Esophagus (tissue), 2 donors: ENCODE data around the gene BICDL1. TPM values are rescaled to one million over a fixed set of nuclear protein-coding genes. Genes with fewer than 3 reads are reported as not detected.
A peak's percentile ranks its signal among the peaks of the same experiment; 100 is the strongest.

Source experiments
- H3K27ac ChIP-seq, 2 donors: one replicate each; pipeline ENCODE4 v1.5.1; 2013; ENCODE audit warnings: low read depth in 2 of 2, mild to moderate bottlenecking in 2 of 2, inconsistent platforms in 1 of 2, low read length in 1 of 2, moderate library complexity in 1 of 2
- H3K27me3 ChIP-seq, 2 donors: one replicate each; pipeline ENCODE4 v1.6.1; 2013; ENCODE audit warnings: low read length in 2 of 2, control low read depth in 1 of 2, mild to moderate bottlenecking in 1 of 2; ENCODE audit not compliant: insufficient read depth in 2 of 2, control insufficient read depth in 1 of 2
- H3K36me3 ChIP-seq, 2 donors: one replicate each; pipeline ENCODE4 v1.6.1; 2013; ENCODE audit warnings: low read length in 1 of 2; ENCODE audit not compliant: control insufficient read depth in 2 of 2, insufficient read depth in 2 of 2
- H3K4me1 ChIP-seq, 2 donors: one replicate each; pipeline ENCODE4 v1.6.1; 2013; ENCODE audit warnings: low read length in 1 of 2; ENCODE audit not compliant: control insufficient read depth in 2 of 2, insufficient read depth in 2 of 2
- H3K4me3 ChIP-seq, 2 donors: one replicate each; pipeline ENCODE4 v1.5.1; 2013; ENCODE audit warnings: low read length in 2 of 2, mild to moderate bottlenecking in 2 of 2, low read depth in 1 of 2, moderate library complexity in 1 of 2
- H3K9me3 ChIP-seq, 2 donors: one replicate each; pipeline ENCODE4 v1.6.1; 2013; ENCODE audit warnings: mild to moderate bottlenecking in 2 of 2, low read depth in 1 of 2, low read length in 1 of 2, moderate library complexity in 1 of 2; ENCODE audit not compliant: control insufficient read depth in 2 of 2, insufficient read depth in 1 of 2
- WGBS, 2 donors: extraction: QIAGEN DNeasy Blood & Tissue Kit; methylation state at CpG; one replicate each; pipeline ENCODE4 v1.1.7; 2013; 5-methylcytosine and 5-hydroxymethylcytosine counted together
- polyA plus RNA-seq, 2 donors: library from polyadenylated mRNA; stranded (reverse); fragments of 200-250 nt; gene quantifications; one replicate each; pipeline ENCODE4 v1.2.3, GENCODE V29; 2013
- donor health status: healthy with polysubstance abuse.
- donor health status: Bipolar disorder and iron deficiency.

BICDL1 gene
- polyA plus RNA-seq, 2 donors, result 34.5 to 54.7 TPM

- no peaks in the 10 kb centered on the region for H3K27me3 ChIP-seq
- peaks cover 0 to 2% of the 10 kb centered on the region in 2 donors for H3K4me1 ChIP-seq
- H3K36me3 ChIP-seq, result peaks cover 18 to 61% of the 10 kb centered on the region in 2 donors
These were observed 104.7 kb downstream of the BICDL1 start for GRCh38 chr12:120093592-120094355.

GRCh38 chr12:120094485-120094884 lies 105.4 kb downstream of the BICDL1 start:
- Histone ChIP-seq H3K36me3 (peaks cover 18 to 66% of the 10 kb centered on the region in 2 donors), H3K4me3 (no peak overlapping the region), H3K27me3 (no peaks in the 10 kb centered on the region), H3K9me3 (no peaks in the 10 kb centered on the region), H3K4me1 (peaks cover under 1 to 5% of the 10 kb centered on the region in 2 donors), H3K27ac (peak overlapping the region in 1 of 2 donors; percentile 35)
- WGBS, 2 donors, result 63 to 67% methylated on average over 9 of the region's 9 CpGs

More at GRCh38 chr12:120093592-120094355, 104.7 kb downstream of the BICDL1 start:
- H3K27ac ChIP-seq, result no peak overlapping the region
- no peak overlapping the region for H3K4me3 ChIP-seq
- no peaks in the 10 kb centered on the region for H3K9me3 ChIP-seq
- 60 to 62% methylated on average over 17 of the region's 17 CpGs for WGBS, 2 donors

- WGBS, 2 donors, result 92 to 93% methylated on average over 10 to 13 of the region's 13 CpGs
- H3K36me3 ChIP-seq, result peaks cover 18 to 71% of the 10 kb centered on the region in 2 donors
- H3K9me3 ChIP-seq, result no peaks in the 10 kb centered on the region
- H3K27me3 ChIP-seq, result no peaks in the 10 kb centered on the region
- H3K4me3 ChIP-seq, result no peak overlapping the region
- H3K27ac ChIP-seq, result no peak overlapping the region
- H3K4me1 ChIP-seq, result peaks cover 9 to 11% of the 10 kb centered on the region in 2 donors
These were observed 106.3 kb downstream of the BICDL1 start for GRCh38 chr12:120095331-120095730.

- Histone ChIP-seq H3K27ac (no peak overlapping the region), H3K9me3 (no peaks in the 10 kb centered on the region), H3K4me3 (no peak overlapping the region), H3K27me3 (no peaks in the 10 kb centered on the region), H3K4me1 (peaks cover 13 to 15% of the 10 kb centered on the region in 2 donors), H3K36me3 (peaks cover 18 to 71% of the 10 kb centered on the region in 2 donors)
- WGBS, 2 donors, result 78 to 86% methylated on average over 8 of the region's 8 CpGs
These were observed 106.7 kb downstream of the BICDL1 start for GRCh38 chr12:120095736-120096135.

GRCh38 chr12:120096671-120097202 lies 107.7 kb downstream of the BICDL1 start:
- no peak overlapping the region for H3K4me3 ChIP-seq
- no peaks in the 10 kb centered on the region for H3K9me3 ChIP-seq
- no peaks in the 10 kb centered on the region for H3K27me3 ChIP-seq
- H3K27ac ChIP-seq, result no peak overlapping the region
- H3K36me3 ChIP-seq, result peaks cover 18 to 70% of the 10 kb centered on the region in 2 donors
- WGBS, 2 donors, result 93 to 95% methylated on average over 34 of the region's 34 CpGs
- peaks cover 23 to 25% of the 10 kb centered on the region in 2 donors for H3K4me1 ChIP-seq

- Histone ChIP-seq H3K4me1 (peaks cover 35 to 40% of the 10 kb centered on the region in 2 donors), H3K36me3 (peaks cover 18 to 68% of the 10 kb centered on the region in 2 donors), H3K9me3 (no peaks in the 10 kb centered on the region), H3K27ac (peak overlapping the region in 1 of 2 donors; percentile 43), H3K27me3 (no peaks in the 10 kb centered on the region), H3K4me3 (no peak overlapping the region)
- 95 to 96% methylated on average over 36 of the region's 36 CpGs for WGBS, 2 donors
These were observed 109.9 kb downstream of the BICDL1 start for GRCh38 chr12:120098756-120099470.

- peak overlapping the region in 1 of 2 donors; percentile 90 for H3K27ac ChIP-seq
- H3K36me3 ChIP-seq, result peaks cover 14 to 65% of the 10 kb centered on the region in 2 donors
- H3K4me3 ChIP-seq, result no peak overlapping the region
- H3K27me3 ChIP-seq, result no peaks in the 10 kb centered on the region
- 94 to 96% methylated on average over 8 to 11 of the region's 11 CpGs for WGBS, 2 donors
- peaks cover 35 to 40% of the 10 kb centered on the region in 2 donors for H3K4me1 ChIP-seq
- no peaks in the 10 kb centered on the region for H3K9me3 ChIP-seq
These were observed 110.7 kb downstream of the BICDL1 start for GRCh38 chr12:120099738-120100137.

- WGBS, 2 donors, result 48 to 51% methylated on average over 21 of the region's 21 CpGs
- Histone ChIP-seq H3K9me3 (no peaks in the 10 kb centered on the region), H3K4me3 (no peak overlapping the region), H3K27me3 (no peaks in the 10 kb centered on the region), H3K4me1 (peaks cover 35 to 40% of the 10 kb centered on the region in 2 donors), H3K36me3 (peaks cover 13 to 67% of the 10 kb centered on the region in 2 donors), H3K27ac (peak overlapping the region; percentile 35 to 90)
These were observed 111.6 kb downstream of the BICDL1 start for GRCh38 chr12:120100630-120101029.

- Histone ChIP-seq H3K27me3 (no peaks in the 10 kb centered on the region), H3K4me1 (peaks cover 35 to 40% of the 10 kb centered on the region in 2 donors), H3K27ac (peak overlapping the region; percentile 77 to 90), H3K4me3 (no peak overlapping the region), H3K9me3 (no peaks in the 10 kb centered on the region), H3K36me3 (peaks cover 9 to 62% of the 10 kb centered on the region in 2 donors)
- WGBS, 2 donors, result 37 to 49% methylated on average over 11 of the region's 11 CpGs
These were observed 112.1 kb downstream of the BICDL1 start for GRCh38 chr12:120101182-120101581.
